ENCODE data around the gene BRWD1.

GRCh38 chr21:39220150-39220549, 93.3 kb downstream of the BRWD1 start:
- TF ChIP-seq CTCF (IDR thresholded peaks at IDR 0.05) (no peak), POLR2A (IDR thresholded peaks at IDR 0.05) (no peak)
